ENCODE results near the gene GPR153. TPM values are rescaled to one million over a fixed set of nuclear protein-coding genes. Genes with fewer than 3 reads are reported as not detected.

GPR153 gene
- not detected in 2 replicates for polyA plus RNA-seq

GRCh38 chr1:6260961-6261614 is at the start of gene GPR153:
GPR153 (minus strand) TSS chr1:6261098; CDS start chr1:6254905, 6,193 bp downstream.

GRCh38 chr1:6243993-6244392 is 16.9 kb downstream of the GPR153 start, which contains the start of gene HES3:
HES3 (plus strand) TSS chr1:6244179; CDS start chr1:6244366, 187 bp downstream.

DNA sequence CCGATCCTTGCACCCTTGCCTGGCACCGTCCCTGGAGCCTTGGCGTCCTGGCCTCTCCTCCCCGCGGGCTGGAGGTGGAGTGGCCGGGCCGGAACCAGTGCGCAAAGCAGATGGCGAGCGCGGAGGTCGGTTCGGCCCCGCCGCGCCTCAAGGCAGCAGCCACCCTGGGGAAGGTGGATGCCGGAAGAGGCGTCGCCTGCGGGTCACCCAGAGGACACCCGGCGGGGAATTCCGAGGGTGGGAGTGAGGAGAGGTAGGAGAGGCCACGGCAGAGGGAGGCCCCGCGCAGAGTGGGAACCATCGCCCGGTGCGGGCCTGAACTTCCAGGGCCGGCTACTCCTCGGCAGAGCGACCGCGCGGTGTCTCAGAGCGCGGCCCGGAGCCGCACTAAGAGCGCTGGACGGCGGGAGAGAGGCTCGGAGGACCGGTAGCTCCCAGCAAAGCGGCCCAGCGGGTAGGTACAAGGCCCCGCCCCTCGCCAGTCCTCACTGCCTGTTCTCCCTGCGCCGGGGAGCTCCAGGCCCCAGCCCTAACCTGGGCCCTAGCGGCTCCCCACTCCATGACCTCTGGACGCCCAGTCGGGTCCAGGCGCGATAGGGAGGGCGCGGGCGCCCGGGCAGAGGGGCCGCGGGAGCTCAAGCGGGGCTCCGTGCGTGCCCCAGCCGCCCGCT is 54.9 kb downstream of the GPR153 start, which contains the start of gene RNF207:
RNF207 (plus strand) TSS at position 271 of the 671 bp plus-strand sequence. CDS start 417 bp downstream, outside the sequence.

GRCh38 chr1:6199298-6200187 is 61.4 kb downstream of the GPR153 start, which contains the start of gene RPL22:
RPL22 (minus strand) TSS chr1:6199595; CDS start chr1:6199573, 22 bp downstream.

Other genes with a start within 250 kb of the GPR153 start
- 4.5 and 11.1 TPM in 2 replicates for gene KCNAB2, start 215.2 kb downstream of the GPR153 start, polyA plus RNA-seq
- 0.55 and 8.3 TPM in 2 replicates for gene CHD5, start 80.8 kb downstream of the GPR153 start, polyA plus RNA-seq
- gene RPL22, start 61.5 kb downstream of the GPR153 start, polyA plus RNA-seq, result 167 and 173 TPM in 2 replicates
- 3.3 and 6.0 TPM in 2 replicates for gene RNF207, start 55.0 kb downstream of the GPR153 start, polyA plus RNA-seq
- 123 and 159 TPM in 2 replicates for gene ICMT, start 25.1 kb downstream of the GPR153 start, polyA plus RNA-seq
- not detected in 2 replicates for gene HES3, start 16.9 kb downstream of the GPR153 start, polyA plus RNA-seq
- 153 and 161 TPM in 2 replicates for gene ACOT7, start 132.7 kb upstream of the GPR153 start, polyA plus RNA-seq
- not detected in 2 replicates for gene HES2, start 158.8 kb upstream of the GPR153 start, polyA plus RNA-seq
- 5.3 and 10.1 TPM in 2 replicates for gene ESPN, start 163.7 kb upstream of the GPR153 start, polyA plus RNA-seq
- 2.7 and 6.0 TPM in 2 replicates for gene TNFRSF25, start 205.1 kb upstream of the GPR153 start, polyA plus RNA-seq
- 1.8 and 2.4 TPM in 2 replicates for gene PLEKHG5, start 230.6 kb upstream of the GPR153 start, polyA plus RNA-seq